PC-3 (cell line): ENCODE data around the gene SLC38A10. TPM values are rescaled to one million over a fixed set of nuclear protein-coding genes. Genes with fewer than 3 reads are reported as not detected.

ENCODE experiments used
- ATAC-seq: fragments of 200-7000 bp; cut with Tn5 transposase; 2 replicates; pipeline ENCODE4 v1.9.1; 2020; ENCODE audit warnings: mild to moderate bottlenecking, moderate library complexity
- BruUV-seq: library from RNA; stranded (reverse); fragments of 400-500 nt; replicated peaks from 2 replicates; lab custom pipeline; 2021; lab: Mats Ljungman, UMichigan
- CTCF ChIA-PET: fragments of 300-600 bp; sonication (Branson Sonifier 250); formaldehyde crosslinking; loops from one replicate; lab custom pipeline; 2022; ENCODE audit warnings: antibody characterized with exemption; lab: Charles Lee
- POLR2A ChIA-PET: fragments of 300-600 bp; sonication (Branson Sonifier 250); formaldehyde crosslinking; loops from one replicate; lab custom pipeline; 2022; ENCODE audit warnings: antibody characterized with exemption; ENCODE audit not compliant: unreplicated experiment; lab: Charles Lee
- DNase-seq: peaks from one replicate; pipeline ENCODE4 v3.0.0-alpha.2; 2015
- H2AFZ ChIP-seq: fragments of 300-600 bp; sonication (generic); 2 replicates; pipeline ENCODE4 v1.6.0; 2016; ENCODE audit warnings: antibody characterized with exemption, low read length
- H3F3A ChIP-seq: fragments of 300-600 bp; sonication (generic); one replicate; pipeline ENCODE4 v1.6.0; 2017; ENCODE audit warnings: antibody characterized with exemption, low read length, control low read depth, mild to moderate bottlenecking; ENCODE audit not compliant: unreplicated experiment
- H3K27ac ChIP-seq: fragments of 300-600 bp; sonication (generic); 2 replicates; pipeline ENCODE4 v1.5.1; 2016; ENCODE audit warnings: mild to moderate bottlenecking, low read length
- H3K27me3 ChIP-seq: fragments of 300-600 bp; sonication (generic); 2 replicates; pipeline ENCODE4 v1.6.1; 2016; ENCODE audit warnings: low read length, mixed read lengths
- H3K36me3 ChIP-seq: fragments of 300-600 bp; sonication (generic); 2 replicates; pipeline ENCODE4 v1.6.1; 2016; ENCODE audit warnings: low read depth, mixed run types, low read length, mixed read lengths
- H3K4me1 ChIP-seq: fragments of 300-600 bp; sonication (generic); 2 replicates; pipeline ENCODE4 v1.5.1; 2016; ENCODE audit warnings: low read length; ENCODE audit not compliant: insufficient read depth
- H3K4me2 ChIP-seq: fragments of 300-600 bp; sonication (generic); 2 replicates; pipeline ENCODE4 v1.6.0; 2016; ENCODE audit warnings: low read length
- H3K4me3 ChIP-seq: fragments of 300-600 bp; sonication (generic); 2 replicates; pipeline ENCODE4 v1.5.1; 2016; ENCODE audit warnings: mild to moderate bottlenecking, low read length, mixed read lengths
- H3K79me2 ChIP-seq: fragments of 300-600 bp; sonication (generic); 2 replicates; pipeline ENCODE4 v1.6.1; 2017; ENCODE audit warnings: low read length, mixed read lengths
- H3K9ac ChIP-seq: fragments of 300-600 bp; sonication (generic); 2 replicates; pipeline ENCODE4 v1.6.0; 2016; ENCODE audit warnings: mild to moderate bottlenecking, low read length
- H3K9me2 ChIP-seq: fragments of 300-600 bp; sonication (generic); replicated peaks from 2 replicates; pipeline ENCODE4 v1.6.1; 2016; ENCODE audit warnings: mixed run types, low read length, mixed read lengths
- H3K9me3 ChIP-seq: fragments of 300-600 bp; sonication (generic); 2 replicates; pipeline ENCODE4 v1.6.1; 2016; ENCODE audit warnings: low read length, mixed read lengths
- H4K20me1 ChIP-seq: fragments of 300-600 bp; sonication (generic); 2 replicates; pipeline ENCODE4 v1.6.1; 2016; ENCODE audit warnings: low read length, mixed read lengths
- EZH2 ChIP-seq: fragments of 300-600 bp; sonication (generic); IDR thresholded peaks from one replicate; pipeline ENCODE4 v1.6.1; 2017; ENCODE audit warnings: antibody characterized with exemption, mild to moderate bottlenecking, low read length; ENCODE audit not compliant: unreplicated experiment
- EZH2phosphoT487 ChIP-seq: fragments of 300-600 bp; sonication (generic); IDR thresholded peaks from 2 replicates; pipeline ENCODE4 v1.6.1; 2018; ENCODE audit warnings: mild to moderate bottlenecking, antibody characterized with exemption, low read length, borderline replicate concordance
- intact Hi-C: fragments of 100-400 bp; cut with micrococcal nuclease; formaldehyde crosslinking; loops from 2 replicates; pipeline ENCODE4 v1.9.0; 2023
- total RNA-seq: library from RNA; depleted of rRNA; stranded (reverse); fragments of >200 nt; gene quantifications from 2 replicates; pipeline ENCODE4 v1.2.3, GENCODE V29; 2014
- TF ChIP-seq, protein P1 (sequence below): fragments of 300-600 bp; sonication (generic); conservative IDR thresholded peaks from 2 replicates; pipeline ENCODE4 v1.5.1; 2017; ENCODE audit warnings: antibody characterized with exemption, low read depth, mild to moderate bottlenecking, low read length

SLC38A10 gene
- total RNA-seq, 1 experiment from 2014 or later, result 77.8 TPM

DNA sequence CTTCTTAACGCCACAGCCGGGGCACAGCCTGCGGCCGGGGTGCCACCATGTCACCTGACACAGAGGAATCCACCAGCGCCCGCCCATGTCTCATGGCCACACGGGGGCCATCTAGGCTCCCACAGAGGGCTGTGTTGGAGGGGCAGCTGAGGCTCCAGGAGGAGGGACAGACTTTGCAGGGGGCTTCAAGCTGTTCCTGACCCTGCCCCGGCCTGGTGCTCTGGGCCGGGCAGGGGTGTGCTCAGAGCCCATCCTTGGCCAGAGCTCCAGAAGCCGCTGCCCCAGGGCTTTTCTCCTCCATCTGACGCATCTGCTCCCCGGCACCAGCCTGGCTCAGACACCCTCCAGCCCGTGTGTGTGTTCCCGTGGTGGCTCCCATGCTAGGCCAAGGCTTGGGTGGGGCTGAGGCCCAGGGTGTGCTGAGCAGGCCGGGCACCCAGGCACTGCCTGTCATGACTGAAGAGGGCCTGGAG, 7.8 kb upstream of the SLC38A10 start:
- Histone ChIP-seq H3K79me2 (no peaks in the 10 kb centered on the region), H3K9me3 (no peaks in the 10 kb centered on the region), H3F3A (no peaks in the 10 kb centered on the region), H3K4me3 (no peak overlapping the region), H3K9me2 (no peaks in the 10 kb centered on the region), H3K27me3 (no peaks in the 10 kb centered on the region), H3K36me3 (no peaks in the 10 kb centered on the region), H3K4me1 (no peaks in the 10 kb centered on the region), H3K27ac (no peak overlapping the region), H2AFZ (no peak overlapping the region), H4K20me1 (no peaks in the 10 kb centered on the region), H3K4me2 (no peak overlapping the region), H3K9ac (no peak overlapping the region)
- ChIA-PET CTCF (no interaction called here), POLR2A (interaction anchor here (0.6 kb wide), 1 partner anchor 92 kb away, joined by 3 read pairs; the partner anchor contains the start of gene BAHCC1)
- DNase-seq (no peak), ATAC-seq (no peak)
- intact Hi-C loops, result no loop called here
- TF ChIP-seq EZH2 (no peak), EZH2phosphoT487 (no peak)
- TF ChIP-seq, protein P1, sequence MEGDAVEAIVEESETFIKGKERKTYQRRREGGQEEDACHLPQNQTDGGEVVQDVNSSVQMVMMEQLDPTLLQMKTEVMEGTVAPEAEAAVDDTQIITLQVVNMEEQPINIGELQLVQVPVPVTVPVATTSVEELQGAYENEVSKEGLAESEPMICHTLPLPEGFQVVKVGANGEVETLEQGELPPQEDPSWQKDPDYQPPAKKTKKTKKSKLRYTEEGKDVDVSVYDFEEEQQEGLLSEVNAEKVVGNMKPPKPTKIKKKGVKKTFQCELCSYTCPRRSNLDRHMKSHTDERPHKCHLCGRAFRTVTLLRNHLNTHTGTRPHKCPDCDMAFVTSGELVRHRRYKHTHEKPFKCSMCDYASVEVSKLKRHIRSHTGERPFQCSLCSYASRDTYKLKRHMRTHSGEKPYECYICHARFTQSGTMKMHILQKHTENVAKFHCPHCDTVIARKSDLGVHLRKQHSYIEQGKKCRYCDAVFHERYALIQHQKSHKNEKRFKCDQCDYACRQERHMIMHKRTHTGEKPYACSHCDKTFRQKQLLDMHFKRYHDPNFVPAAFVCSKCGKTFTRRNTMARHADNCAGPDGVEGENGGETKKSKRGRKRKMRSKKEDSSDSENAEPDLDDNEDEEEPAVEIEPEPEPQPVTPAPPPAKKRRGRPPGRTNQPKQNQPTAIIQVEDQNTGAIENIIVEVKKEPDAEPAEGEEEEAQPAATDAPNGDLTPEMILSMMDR, result no peak
- BruUV-seq, result no TSS peak

DNA sequence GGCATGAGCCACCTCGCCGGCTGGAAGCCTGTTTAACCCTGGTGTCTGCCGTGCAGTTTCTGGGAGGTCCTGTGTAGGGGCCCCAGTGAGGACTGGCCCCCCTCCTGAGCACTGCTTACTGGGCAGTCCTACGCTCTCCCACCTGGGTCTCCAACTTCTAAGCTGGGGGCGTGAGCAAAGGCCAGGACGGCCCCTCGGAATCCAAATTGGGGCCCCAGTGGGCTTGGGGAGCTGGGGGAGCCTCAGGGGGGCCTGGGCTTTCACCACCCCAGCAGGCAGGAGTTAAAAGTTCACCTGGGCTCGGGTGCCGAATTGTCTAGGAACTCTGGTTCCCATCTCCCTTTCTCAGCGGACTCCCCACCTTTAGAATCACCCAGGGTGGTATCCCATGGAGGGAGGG, 7.2 kb upstream of the SLC38A10 start:
- POLR2A ChIA-PET, result interaction anchor here (0.6 kb wide), 1 partner anchor 93 kb away, joined by 3 read pairs; the partner anchor contains the start of gene BAHCC1
- Histone ChIP-seq H3F3A (no peaks in the 10 kb centered on the region), H3K27me3 (no peaks in the 10 kb centered on the region), H3K4me2 (no peak overlapping the region), H3K4me1 (no peaks in the 10 kb centered on the region), H3K36me3 (no peaks in the 10 kb centered on the region), H3K27ac (no peak overlapping the region), H4K20me1 (no peaks in the 10 kb centered on the region), H3K79me2 (no peaks in the 10 kb centered on the region), H3K9ac (no peak overlapping the region), H3K9me3 (no peaks in the 10 kb centered on the region), H2AFZ (no peak overlapping the region), H3K4me3 (no peak overlapping the region), H3K9me2 (no peaks in the 10 kb centered on the region)
- DNase-seq, result no peak
- intact Hi-C loops, result no loop called here
- no peak for ATAC-seq
- CTCF ChIA-PET, result no interaction called here
- TF ChIP-seq, protein P1, result no peak
- TF ChIP-seq EZH2phosphoT487 (no peak), EZH2 (no peak)
- no TSS peak for BruUV-seq

DNA sequence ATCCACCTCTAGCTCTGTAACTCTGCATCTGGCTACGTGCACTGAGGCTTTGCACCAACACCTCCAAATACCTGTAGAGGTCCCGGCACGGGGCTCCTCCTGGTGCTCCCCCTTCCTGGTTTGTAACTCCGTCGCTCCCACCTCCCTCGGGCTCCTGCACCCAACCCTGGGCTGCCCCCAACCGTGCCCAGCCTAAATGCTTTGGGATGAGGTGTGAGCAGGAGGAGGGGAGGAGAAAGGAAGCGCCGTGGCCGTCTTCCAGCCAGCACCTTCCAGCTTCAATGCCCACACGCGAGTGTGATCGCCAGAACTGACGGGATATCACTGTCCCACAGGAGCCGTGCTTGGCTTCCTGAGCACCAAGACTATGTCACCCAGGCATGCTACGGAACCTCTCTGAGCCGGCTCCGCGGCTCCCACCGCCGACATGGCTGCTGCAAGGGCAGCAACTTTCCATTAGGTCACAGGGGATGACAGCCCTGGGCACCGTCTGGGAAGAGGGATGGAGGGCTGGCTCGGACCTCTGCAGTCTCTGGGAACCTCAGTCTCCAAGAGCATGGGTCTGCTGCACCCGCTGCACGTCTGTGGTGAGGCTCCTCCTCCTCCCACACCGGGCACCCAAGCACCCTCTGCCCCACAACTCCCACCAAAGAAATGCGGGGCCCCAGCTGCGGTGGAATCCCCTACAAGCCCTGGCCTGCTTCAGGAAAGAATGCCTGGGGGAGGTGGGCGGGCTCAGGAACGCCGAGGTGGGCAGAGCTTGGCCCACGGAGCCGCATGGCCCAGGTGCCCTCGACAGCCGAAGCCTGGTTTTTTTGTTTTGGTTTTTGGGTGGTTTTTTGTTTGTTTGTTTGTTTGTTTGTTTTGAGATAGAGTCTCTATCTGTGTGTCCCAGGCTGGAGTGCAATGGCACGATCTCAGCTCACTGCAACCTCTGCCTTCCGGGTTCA, 6.4 kb upstream of the SLC38A10 start:
- TF ChIP-seq, protein P1, result no peak
- no peak for TF ChIP-seq EZH2phosphoT487
- TF ChIP-seq EZH2, result no peak
- H3K36me3 ChIP-seq, result no peaks in the 10 kb centered on the region
- no peaks in the 10 kb centered on the region for H3K4me1 ChIP-seq
- H2AFZ ChIP-seq, result no peak overlapping the region
- no peaks in the 10 kb centered on the region for H3K9me3 ChIP-seq
- H3K27ac ChIP-seq, result no peak overlapping the region
- no peak overlapping the region for H3K4me2 ChIP-seq
- ATAC-seq, result no peak
- H3K9me2 ChIP-seq, result no peaks in the 10 kb centered on the region
- BruUV-seq, result no TSS peak
- no peaks in the 10 kb centered on the region for H3K79me2 ChIP-seq
- POLR2A ChIA-PET, result no interaction called here
- H4K20me1 ChIP-seq, result no peaks in the 10 kb centered on the region
- H3F3A ChIP-seq, result no peaks in the 10 kb centered on the region
- no peaks in the 10 kb centered on the region for H3K27me3 ChIP-seq
- no peak overlapping the region for H3K4me3 ChIP-seq
- intact Hi-C loops, result no loop called here
- no peak overlapping the region for H3K9ac ChIP-seq
- no peak for DNase-seq
- CTCF ChIA-PET, result no interaction called here
